Body of pancreas (tissue), 4 donors: ENCODE data around the gene ANKS1B. TPM values are rescaled to one million over a fixed set of nuclear protein-coding genes. Genes with fewer than 3 reads are reported as not detected.

ENCODE experiments used
- ATAC-seq: fragments of 150-250 bp; one replicate; pipeline ENCODE4 v1.9.1; 2016
- DNase-seq, 4 donors: peaks; one replicate each; pipeline ENCODE4 v3.0.0-alpha.2; 2019
- H3K27ac ChIP-seq, 4 donors: fragments of 200-600 bp; sonication (generic); 1 replicate in 3 of 4; 2 replicates in 1 of 4; pipeline versions ENCODE4 v1.5.1 to v1.6.1; 2016 to 2019; ENCODE audit warnings: mild to moderate bottlenecking in 1 of 4, mixed read lengths in 1 of 4, moderate library complexity in 1 of 4
- H3K27me3 ChIP-seq, 2 donors: fragments of 200-600 bp; sonication (generic); one replicate each; pipeline ENCODE4 v1.6.0; 2016; ENCODE audit warnings: mild to moderate bottlenecking in 1 of 2
- H3K36me3 ChIP-seq, 2 donors: fragments of 200-600 bp; sonication (generic); replicated peaks in 1 of 2; 2 replicates each; pipeline ENCODE4 v1.5.1; 2016; ENCODE audit warnings: low read depth in 2 of 2; ENCODE audit not compliant: insufficient read depth in 1 of 2
- H3K4me1 ChIP-seq: fragments of 200-600 bp; sonication (generic); one replicate; pipeline ENCODE4 v1.6.0; 2016
- H3K4me3 ChIP-seq, 2 donors: fragments of 200-600 bp; sonication (generic); 1 replicate in 1 of 2; 2 replicates in 1 of 2; pipeline ENCODE4 v1.5.1; 2016 to 2019
- H3K9me3 ChIP-seq, 3 donors: fragments of 200-600 bp; sonication (generic); 1 replicate in 2 of 3; 2 replicates in 1 of 3; pipeline ENCODE4 v1.5.1; 2016
- POLR2A ChIP-seq, 3 donors: fragments of 450-650 bp; IDR thresholded peaks; one replicate each; pipeline ENCODE4 v1.6.1; 2016; ENCODE audit warnings: antibody characterized with exemption in 3 of 3, mild to moderate bottlenecking in 2 of 3
- WGBS, 2 donors: methylation state at CpG; one replicate each; pipeline ENCODE4 v1.1.5; 2017; 5-methylcytosine and 5-hydroxymethylcytosine counted together
- intact Hi-C: fragments of 100-400 bp; cut with DNase I; formaldehyde crosslinking; loops from one replicate; pipeline ENCODE4 v1.15.1; 2023
- total RNA-seq, 2 donors: library from RNA; depleted of rRNA; stranded (reverse); fragments of >200 nt; gene quantifications; one replicate each; pipeline ENCODE4 v1.1.0, GENCODE V29; 2016
- TF ChIP-seq, protein P1 (sequence below), 7 experiments: fragments of 450-650 bp in 4 of 7; fragments of 200-600 bp in 3 of 7; sonication (generic) in 3 of 7; IDR thresholded peaks; one replicate each; pipeline ENCODE4 v1.5.1; 2016 to 2019; ENCODE audit warnings: antibody characterized with exemption in 7 of 7

ANKS1B gene
- total RNA-seq, 2 donors from 2014 or later, result 2.1 to 10.2 TPM

DNA sequence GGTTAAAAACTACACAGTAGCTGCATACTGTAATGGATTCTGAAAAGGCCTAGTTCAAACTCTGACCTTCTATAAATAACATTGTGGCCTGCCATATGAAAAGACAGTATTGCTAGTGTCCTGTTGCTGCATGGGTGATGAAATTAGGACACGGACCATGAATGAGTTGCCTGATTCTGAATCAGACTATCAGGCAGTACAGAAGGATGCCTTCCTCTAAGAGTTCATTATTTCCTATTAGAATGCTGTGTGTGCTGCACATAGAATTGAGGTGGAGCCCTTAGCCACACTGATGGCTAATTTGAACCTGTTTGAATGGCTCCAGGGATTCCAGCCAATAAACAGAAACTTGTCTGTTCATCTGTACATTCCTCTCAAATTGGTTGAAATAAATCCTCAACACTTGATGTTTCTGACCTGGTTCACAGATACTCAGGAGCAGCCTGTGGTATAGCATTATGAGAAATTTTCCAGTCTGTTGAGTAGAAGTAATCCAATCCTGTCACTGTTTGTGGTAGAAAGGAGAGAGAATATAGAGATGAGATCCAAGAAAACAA lies 856.4 kb downstream of the ANKS1B start:
- WGBS, 2 donors, result 0 to 39% methylated on average over 1 of the region's 1 CpG
- DNase-seq, result no peak

GRCh38 chr12:99122959-99123358 lies 861.8 kb downstream of the ANKS1B start:
- no peaks in the 10 kb centered on the region for H3K4me1 ChIP-seq
- no peak for DNase-seq
- H3K27ac ChIP-seq, result no peak overlapping the region
- no peak for ATAC-seq
- H3K4me3 ChIP-seq, result no peak overlapping the region
- H3K27me3 ChIP-seq, result no peaks in the 10 kb centered on the region
- intact Hi-C loops, result no loop called here
- TF ChIP-seq POLR2A (IDR thresholded peaks at IDR 0.05), result no peak
- H3K9me3 ChIP-seq, result no peaks in the 10 kb centered on the region
- WGBS, 2 donors, result 21 to 27% methylated on average over 2 of the region's 2 CpGs
- H3K36me3 ChIP-seq, result no peaks in the 10 kb centered on the region

More for the DNA sequence above, 856.4 kb downstream of the ANKS1B start:
- no peaks in the 10 kb centered on the region for H3K4me1 ChIP-seq
- H3K27me3 ChIP-seq, result no peaks in the 10 kb centered on the region
- TF ChIP-seq, protein P1, sequence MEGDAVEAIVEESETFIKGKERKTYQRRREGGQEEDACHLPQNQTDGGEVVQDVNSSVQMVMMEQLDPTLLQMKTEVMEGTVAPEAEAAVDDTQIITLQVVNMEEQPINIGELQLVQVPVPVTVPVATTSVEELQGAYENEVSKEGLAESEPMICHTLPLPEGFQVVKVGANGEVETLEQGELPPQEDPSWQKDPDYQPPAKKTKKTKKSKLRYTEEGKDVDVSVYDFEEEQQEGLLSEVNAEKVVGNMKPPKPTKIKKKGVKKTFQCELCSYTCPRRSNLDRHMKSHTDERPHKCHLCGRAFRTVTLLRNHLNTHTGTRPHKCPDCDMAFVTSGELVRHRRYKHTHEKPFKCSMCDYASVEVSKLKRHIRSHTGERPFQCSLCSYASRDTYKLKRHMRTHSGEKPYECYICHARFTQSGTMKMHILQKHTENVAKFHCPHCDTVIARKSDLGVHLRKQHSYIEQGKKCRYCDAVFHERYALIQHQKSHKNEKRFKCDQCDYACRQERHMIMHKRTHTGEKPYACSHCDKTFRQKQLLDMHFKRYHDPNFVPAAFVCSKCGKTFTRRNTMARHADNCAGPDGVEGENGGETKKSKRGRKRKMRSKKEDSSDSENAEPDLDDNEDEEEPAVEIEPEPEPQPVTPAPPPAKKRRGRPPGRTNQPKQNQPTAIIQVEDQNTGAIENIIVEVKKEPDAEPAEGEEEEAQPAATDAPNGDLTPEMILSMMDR (IDR thresholded peaks at IDR 0.05), result no peak
- no peak for TF ChIP-seq POLR2A (IDR thresholded peaks at IDR 0.05)
- H3K9me3 ChIP-seq, result no peaks in the 10 kb centered on the region
- no peak overlapping the region for H3K4me3 ChIP-seq
- no peak for ATAC-seq
- intact Hi-C loops, result no loop called here
- no peaks in the 10 kb centered on the region for H3K36me3 ChIP-seq
- no peak overlapping the region for H3K27ac ChIP-seq

DNA sequence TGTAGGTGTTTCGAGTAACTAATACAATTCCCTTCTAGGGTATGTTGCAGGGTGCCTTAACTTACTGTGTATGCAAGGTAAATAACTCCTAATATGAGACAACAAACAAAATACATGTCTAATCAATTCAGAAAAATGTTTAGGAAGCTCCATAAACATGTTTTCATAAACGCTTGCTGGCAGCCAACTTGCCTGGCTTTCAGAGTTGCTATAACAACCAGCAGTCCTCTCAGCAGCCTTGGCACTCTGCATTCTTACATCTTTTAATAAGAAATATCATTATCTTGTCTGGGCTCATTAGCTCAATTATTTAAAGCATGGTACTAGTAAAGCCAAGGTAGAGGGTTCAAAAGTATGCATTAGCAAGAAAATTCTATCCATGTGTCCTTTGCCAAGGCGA lies 862.2 kb downstream of the ANKS1B start:
- 82 to 84% methylated on average over 3 of the region's 3 CpGs for WGBS, 2 donors
- no peak overlapping the region for H3K4me3 ChIP-seq
- no peaks in the 10 kb centered on the region for H3K27me3 ChIP-seq
- TF ChIP-seq, protein P1 (IDR thresholded peaks at IDR 0.05), result no peak
- TF ChIP-seq POLR2A (IDR thresholded peaks at IDR 0.05), result no peak
- no peak for DNase-seq
- no peaks in the 10 kb centered on the region for H3K36me3 ChIP-seq
- H3K9me3 ChIP-seq, result no peaks in the 10 kb centered on the region
- intact Hi-C loops, result no loop called here
- no peak for ATAC-seq
- no peaks in the 10 kb centered on the region for H3K4me1 ChIP-seq
- no peak overlapping the region for H3K27ac ChIP-seq

- no peak overlapping the region for H3K4me3 ChIP-seq
- H3K36me3 ChIP-seq, result no peaks in the 10 kb centered on the region
- H3K9me3 ChIP-seq, result no peaks in the 10 kb centered on the region
- no peak for DNase-seq
- no peak for ATAC-seq
- H3K27me3 ChIP-seq, result no peaks in the 10 kb centered on the region
- intact Hi-C loops, result no loop called here
- H3K27ac ChIP-seq, result no peak overlapping the region
- no peaks in the 10 kb centered on the region for H3K4me1 ChIP-seq
- 67 to 73% methylated on average over 4 of the region's 4 CpGs for WGBS, 2 donors
- TF ChIP-seq POLR2A (IDR thresholded peaks at IDR 0.05), result no peak
- TF ChIP-seq, protein P1 (IDR thresholded peaks at IDR 0.05), result no peak
Observed at GRCh38 chr12:99121546-99121945, 863.2 kb downstream of the ANKS1B start.

DNA sequence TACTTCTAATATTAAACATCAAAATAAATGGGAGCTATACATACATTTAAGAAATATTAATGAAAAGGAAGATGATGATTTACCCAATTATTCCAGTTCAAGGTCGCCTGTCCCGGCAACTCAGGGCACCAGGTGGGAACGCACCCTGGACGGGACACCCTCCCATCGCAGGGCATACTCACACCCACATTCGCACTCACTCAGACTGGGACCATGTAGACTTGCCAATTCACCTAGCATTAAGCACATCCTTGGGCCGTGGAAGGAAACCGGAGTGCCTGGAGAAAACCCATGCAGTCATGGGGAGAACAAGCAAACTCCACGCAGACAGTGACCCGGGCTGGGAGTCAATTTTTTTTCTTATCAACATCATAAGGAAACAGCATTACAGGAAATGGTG lies 864.8 kb downstream of the ANKS1B start:
- TF ChIP-seq POLR2A (IDR thresholded peaks at IDR 0.05), result no peak
- TF ChIP-seq, protein P1 (IDR thresholded peaks at IDR 0.05), result no peak
- WGBS, 2 donors, result 68 to 71% methylated on average over 10 of the region's 10 CpGs
- no peak overlapping the region for H3K27ac ChIP-seq
- no peak for ATAC-seq
- no peaks in the 10 kb centered on the region for H3K4me1 ChIP-seq
- no peaks in the 10 kb centered on the region for H3K27me3 ChIP-seq
- intact Hi-C loops, result no loop called here
- no peaks in the 10 kb centered on the region for H3K9me3 ChIP-seq
- no peak for DNase-seq
- no peaks in the 10 kb centered on the region for H3K36me3 ChIP-seq
- H3K4me3 ChIP-seq, result no peak overlapping the region
